Liver (tissue), 9 donors: Measurements from ENCODE around the gene OR2T27. TPM values are rescaled to one million over a fixed set of nuclear protein-coding genes. Genes with fewer than 3 reads are reported as not detected.

Source experiments
- DNase-seq: peaks from one replicate; pipeline ENCODE4 v3.0.0-alpha.2; 2017; ENCODE audit warnings: low spot score
- H3K27ac ChIP-seq, 2 donors: one replicate each; pipeline ENCODE4 v1.7.0; 2013; ENCODE audit warnings: inconsistent platforms in 2 of 2, low read length in 2 of 2, control low read depth in 1 of 2, low read depth in 1 of 2, mild to moderate bottlenecking in 1 of 2
- H3K27me3 ChIP-seq, 4 donors: one replicate each; pipeline versions ENCODE4 v1.6.1 to v1.7.0; 2013; ENCODE audit warnings: low read length in 3 of 4, inconsistent platforms in 1 of 4, mild to moderate bottlenecking in 1 of 4, moderate library complexity in 1 of 4; ENCODE audit not compliant: control insufficient read depth in 4 of 4, insufficient read depth in 4 of 4
- H3K36me3 ChIP-seq, 4 donors: one replicate each; pipeline versions ENCODE4 v1.6.1 to v1.7.0; 2013; ENCODE audit warnings: low read length in 3 of 4, mild to moderate bottlenecking in 3 of 4, low read depth in 1 of 4, moderate library complexity in 1 of 4; ENCODE audit not compliant: control insufficient read depth in 4 of 4, insufficient read depth in 3 of 4
- H3K4me1 ChIP-seq, 4 donors: one replicate each; pipeline versions ENCODE4 v1.6.1 to v1.7.0; 2013; ENCODE audit warnings: low read length in 3 of 4, mild to moderate bottlenecking in 3 of 4, moderate library complexity in 1 of 4; ENCODE audit not compliant: control insufficient read depth in 4 of 4, insufficient read depth in 4 of 4
- H3K4me3 ChIP-seq, 3 donors: one replicate each; pipeline versions ENCODE4 v1.6.1 to v1.7.0; 2013; ENCODE audit warnings: low read length in 3 of 3, control low read depth in 1 of 3, low read depth in 1 of 3, mild to moderate bottlenecking in 1 of 3
- H3K9ac ChIP-seq, 2 donors: one replicate each; pipeline ENCODE4 v1.7.0; 2013; ENCODE audit warnings: low read length in 2 of 2, mild to moderate bottlenecking in 2 of 2, moderate library complexity in 2 of 2, control low read depth in 1 of 2, low read depth in 1 of 2
- H3K9me3 ChIP-seq, 4 donors: one replicate each; pipeline versions ENCODE4 v1.6.1 to v1.7.0; 2013; ENCODE audit warnings: low read length in 3 of 4; ENCODE audit not compliant: control insufficient read depth in 4 of 4
- CTCF ChIP-seq: fragments of 150-350 bp; IDR thresholded peaks from 2 replicates; pipeline ENCODE4 v1.5.1; 2017; ENCODE audit warnings: improper control_type of control experiment, low read depth, low read length; ENCODE audit not compliant: missing input control
- EGR1 ChIP-seq, 2 donors: IDR thresholded peaks; 2 replicates each; pipeline ENCODE4 v1.6.1; 2016 to 2018; ENCODE audit warnings: antibody characterized with exemption in 2 of 2, low read depth in 2 of 2
- FOXA1 ChIP-seq: IDR thresholded peaks from 2 replicates; pipeline ENCODE4 v1.6.1; 2016; ENCODE audit warnings: antibody characterized with exemption
- FOXA2 ChIP-seq: IDR thresholded peaks from 2 replicates; pipeline ENCODE4 v1.6.1; 2016; ENCODE audit warnings: antibody characterized with exemption
- GABPA ChIP-seq, 2 donors: IDR thresholded peaks in 1 of 2; conservative IDR thresholded peaks in 1 of 2; 2 replicates each; pipeline ENCODE4 v1.6.1; 2016; ENCODE audit warnings: antibody characterized with exemption in 2 of 2, mild to moderate bottlenecking in 1 of 2, moderate library complexity in 1 of 2
- HNF4G ChIP-seq: IDR thresholded peaks from 2 replicates; pipeline ENCODE4 v1.6.1; 2016; ENCODE audit warnings: antibody characterized with exemption
- MAX ChIP-seq: IDR thresholded peaks from 2 replicates; pipeline ENCODE4 v1.6.1; 2016; ENCODE audit warnings: antibody characterized with exemption
- NR2F2 ChIP-seq: IDR thresholded peaks from 2 replicates; pipeline ENCODE4 v1.6.1; 2016; ENCODE audit warnings: antibody characterized with exemption
- RAD21 ChIP-seq, 2 donors: IDR thresholded peaks; 2 replicates each; pipeline ENCODE4 v1.6.1; 2016; ENCODE audit warnings: antibody characterized with exemption in 2 of 2, mild to moderate bottlenecking in 2 of 2
- RXRA ChIP-seq, 2 donors: IDR thresholded peaks; 2 replicates each; pipeline ENCODE4 v1.6.1; 2017 to 2018; ENCODE audit warnings: antibody characterized with exemption in 2 of 2, mild to moderate bottlenecking in 1 of 2
- SP1 ChIP-seq: IDR thresholded peaks from 2 replicates; pipeline ENCODE4 v1.6.1; 2018; ENCODE audit warnings: antibody characterized with exemption, mild to moderate bottlenecking
- TAF1 ChIP-seq: conservative IDR thresholded peaks from 2 replicates; pipeline ENCODE4 v1.6.1; 2016; ENCODE audit warnings: antibody characterized with exemption, mild to moderate bottlenecking
- YY1 ChIP-seq: IDR thresholded peaks from 2 replicates; pipeline ENCODE4 v1.6.1; 2016; ENCODE audit warnings: antibody characterized with exemption, mild to moderate bottlenecking
- WGBS: extraction: QIAGEN DNeasy Blood & Tissue Kit; methylation state at CpG from one replicate; pipeline ENCODE4 v1.1.7; 2013; 5-methylcytosine and 5-hydroxymethylcytosine counted together
- polyA plus RNA-seq, 2 donors: library from polyadenylated mRNA; stranded (reverse) in 1 of 2; unstranded in 1 of 2; fragments of 200-250 nt in 1 of 2; fragments of >200 nt in 1 of 2; fragmentation: Nextera tagmentation in 1 of 2; extraction: Ambion mirVana in 1 of 2; gene quantifications; one replicate each; pipeline versions ENCODE4 v1.2.1 to v1.2.3, GENCODE V29; 2013 to 2015
- total RNA-seq, 2 donors: library from RNA; depleted of rRNA; stranded (reverse); fragments of >200 nt; gene quantifications; one replicate each; pipeline ENCODE4 v1.2.3, GENCODE V29; 2014
- TF ChIP-seq, protein P1 (sequence below): IDR thresholded peaks from 2 replicates; pipeline ENCODE4 v1.6.1; 2016; ENCODE audit warnings: antibody characterized with exemption, mild to moderate bottlenecking
- TF ChIP-seq, protein P2 (sequence below): IDR thresholded peaks from 2 replicates; pipeline ENCODE4 v1.6.1; 2016; ENCODE audit warnings: antibody characterized with exemption
- TF ChIP-seq, protein P3 (sequence below): IDR thresholded peaks from 2 replicates; pipeline ENCODE4 v1.6.1; 2016; ENCODE audit warnings: antibody characterized with exemption
- donor health status: healthy.
- donor health status: healthy.
- donor health status: healthy.
- donor health status: healthy.
- donor health status: healthy.

OR2T27 gene
- total and polyA plus RNA-seq, 4 donors, result not detected

GRCh38 chr1:248691567-248692155, 36.3 kb upstream of the OR2T27 start:
- DNase-seq, result no peak
- TF ChIP-seq RXRA (IDR thresholded peaks at IDR 0.05) (no peak), SP1 (no peak), MAX (no peak), EGR1 (IDR thresholded peaks at IDR 0.05; ENCODE audit: low read depth in 2 of 2) (no peak), NR2F2 (no peak), GABPA (IDR thresholded peaks at IDR 0.05 in 1 of 2, conservative IDR thresholded peaks at IDR 0.05 in 1 of 2) (no peak), RAD21 (IDR thresholded peaks at IDR 0.05) (no peak), TAF1 (no peak), FOXA1 (no peak), CTCF (no peak), FOXA2 (no peak), YY1 (no peak), HNF4G (no peak)
- TF ChIP-seq, protein P1, sequence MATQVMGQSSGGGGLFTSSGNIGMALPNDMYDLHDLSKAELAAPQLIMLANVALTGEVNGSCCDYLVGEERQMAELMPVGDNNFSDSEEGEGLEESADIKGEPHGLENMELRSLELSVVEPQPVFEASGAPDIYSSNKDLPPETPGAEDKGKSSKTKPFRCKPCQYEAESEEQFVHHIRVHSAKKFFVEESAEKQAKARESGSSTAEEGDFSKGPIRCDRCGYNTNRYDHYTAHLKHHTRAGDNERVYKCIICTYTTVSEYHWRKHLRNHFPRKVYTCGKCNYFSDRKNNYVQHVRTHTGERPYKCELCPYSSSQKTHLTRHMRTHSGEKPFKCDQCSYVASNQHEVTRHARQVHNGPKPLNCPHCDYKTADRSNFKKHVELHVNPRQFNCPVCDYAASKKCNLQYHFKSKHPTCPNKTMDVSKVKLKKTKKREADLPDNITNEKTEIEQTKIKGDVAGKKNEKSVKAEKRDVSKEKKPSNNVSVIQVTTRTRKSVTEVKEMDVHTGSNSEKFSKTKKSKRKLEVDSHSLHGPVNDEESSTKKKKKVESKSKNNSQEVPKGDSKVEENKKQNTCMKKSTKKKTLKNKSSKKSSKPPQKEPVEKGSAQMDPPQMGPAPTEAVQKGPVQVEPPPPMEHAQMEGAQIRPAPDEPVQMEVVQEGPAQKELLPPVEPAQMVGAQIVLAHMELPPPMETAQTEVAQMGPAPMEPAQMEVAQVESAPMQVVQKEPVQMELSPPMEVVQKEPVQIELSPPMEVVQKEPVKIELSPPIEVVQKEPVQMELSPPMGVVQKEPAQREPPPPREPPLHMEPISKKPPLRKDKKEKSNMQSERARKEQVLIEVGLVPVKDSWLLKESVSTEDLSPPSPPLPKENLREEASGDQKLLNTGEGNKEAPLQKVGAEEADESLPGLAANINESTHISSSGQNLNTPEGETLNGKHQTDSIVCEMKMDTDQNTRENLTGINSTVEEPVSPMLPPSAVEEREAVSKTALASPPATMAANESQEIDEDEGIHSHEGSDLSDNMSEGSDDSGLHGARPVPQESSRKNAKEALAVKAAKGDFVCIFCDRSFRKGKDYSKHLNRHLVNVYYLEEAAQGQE, result no peak
- TF ChIP-seq, protein P2, sequence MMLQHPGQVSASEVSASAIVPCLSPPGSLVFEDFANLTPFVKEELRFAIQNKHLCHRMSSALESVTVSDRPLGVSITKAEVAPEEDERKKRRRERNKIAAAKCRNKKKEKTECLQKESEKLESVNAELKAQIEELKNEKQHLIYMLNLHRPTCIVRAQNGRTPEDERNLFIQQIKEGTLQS, result no peak
- TF ChIP-seq, protein P3, sequence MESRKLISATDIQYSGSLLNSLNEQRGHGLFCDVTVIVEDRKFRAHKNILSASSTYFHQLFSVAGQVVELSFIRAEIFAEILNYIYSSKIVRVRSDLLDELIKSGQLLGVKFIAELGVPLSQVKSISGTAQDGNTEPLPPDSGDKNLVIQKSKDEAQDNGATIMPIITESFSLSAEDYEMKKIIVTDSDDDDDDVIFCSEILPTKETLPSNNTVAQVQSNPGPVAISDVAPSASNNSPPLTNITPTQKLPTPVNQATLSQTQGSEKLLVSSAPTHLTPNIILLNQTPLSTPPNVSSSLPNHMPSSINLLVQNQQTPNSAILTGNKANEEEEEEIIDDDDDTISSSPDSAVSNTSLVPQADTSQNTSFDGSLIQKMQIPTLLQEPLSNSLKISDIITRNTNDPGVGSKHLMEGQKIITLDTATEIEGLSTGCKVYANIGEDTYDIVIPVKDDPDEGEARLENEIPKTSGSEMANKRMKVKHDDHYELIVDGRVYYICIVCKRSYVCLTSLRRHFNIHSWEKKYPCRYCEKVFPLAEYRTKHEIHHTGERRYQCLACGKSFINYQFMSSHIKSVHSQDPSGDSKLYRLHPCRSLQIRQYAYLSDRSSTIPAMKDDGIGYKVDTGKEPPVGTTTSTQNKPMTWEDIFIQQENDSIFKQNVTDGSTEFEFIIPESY, result no peak
- Histone ChIP-seq H3K36me3 (no peaks in the 10 kb centered on the region), H3K27ac (no peak overlapping the region), H3K4me1 (no peaks in the 10 kb centered on the region), H3K4me3 (no peak overlapping the region), H3K27me3 (no peaks in the 10 kb centered on the region), H3K9me3 (peaks cover 0 to 1% (median 0%) of the 10 kb centered on the region in 4 donors), H3K9ac (no peak overlapping the region)
- WGBS, result 71% methylated on average over 51 of the region's 51 CpGs
